Measurements from ENCODE around the gene COL15A1. TPM values are rescaled to one million over a fixed set of nuclear protein-coding genes. Genes with fewer than 3 reads are reported as not detected.
A peak's percentile ranks its signal among the peaks of the same experiment; 100 is the strongest.

Gene COL15A1
- total RNA-seq, 1 donor from 2014 or later: 15.0 TPM

DNA sequence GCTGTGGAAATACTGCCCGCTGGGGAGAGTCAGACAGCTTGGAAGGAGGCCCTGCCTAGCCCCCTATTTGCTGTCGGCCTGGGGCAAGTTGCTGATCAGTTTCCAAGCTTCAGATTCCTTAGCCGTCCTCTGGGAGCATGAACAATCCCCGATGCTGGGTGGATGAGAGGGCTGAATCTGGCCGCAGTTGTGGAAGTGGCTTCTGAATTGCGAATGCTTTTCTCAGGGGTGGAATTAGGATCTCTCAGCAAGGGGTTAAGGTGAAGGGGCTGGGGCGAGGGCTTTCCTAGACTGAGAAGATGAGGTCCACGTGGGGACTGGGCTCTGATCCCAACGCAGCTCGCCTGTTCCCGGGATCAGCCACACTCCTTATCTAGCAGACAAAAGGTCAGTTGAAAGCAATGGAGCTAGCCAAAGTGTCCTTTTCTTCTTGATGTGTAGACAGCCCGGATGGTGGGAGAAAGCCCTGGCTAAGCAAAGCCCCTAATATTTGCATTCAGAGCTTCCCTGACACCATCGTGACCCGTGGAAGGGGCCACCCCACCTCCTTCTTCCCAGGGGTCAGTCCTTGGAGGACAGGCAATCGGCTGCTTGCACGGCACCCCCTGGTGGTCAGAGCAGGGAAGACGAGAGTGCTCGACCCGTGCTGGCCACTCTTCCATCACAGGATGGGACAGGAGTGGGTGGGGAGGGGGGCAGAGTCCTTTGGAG, 54.9 kb downstream of the COL15A1 start:
- peak; percentile 34 to 88 for DNase-seq (ENCODE audit: extremely low spot score in 2 of 2)

DNA sequence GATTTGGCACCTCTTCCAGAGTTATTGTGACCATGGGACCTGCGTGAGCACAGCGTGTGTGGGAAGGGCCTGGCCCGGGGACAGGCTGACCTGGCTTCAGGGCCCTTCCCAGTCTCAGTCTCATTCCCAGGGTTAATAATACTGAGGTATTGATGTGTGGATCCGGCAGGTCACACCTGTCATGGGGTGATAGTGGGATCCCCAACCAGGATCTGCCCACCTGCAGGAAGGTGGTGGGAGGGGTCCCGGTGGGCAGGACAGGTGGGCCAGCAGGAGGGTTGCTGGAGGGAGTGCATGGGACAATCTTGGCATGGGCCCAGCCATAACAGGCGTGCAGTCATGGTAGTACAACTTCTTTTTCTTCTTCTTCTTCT, 55.4 kb downstream of the COL15A1 start:
- Histone ChIP-seq H3K36me3 (peaks cover 0 to 2% of the 10 kb centered on the region in 2 donors), H3K27ac (peak overlapping the region; percentile 70), H3K27me3 (no peaks in the 10 kb centered on the region), H3K4me1 (peaks cover 35% of the 10 kb centered on the region), H3K4me3 (peak overlapping the region in 1 of 2 donors; percentile 13), H3K9me3 (no peaks in the 10 kb centered on the region)
- no peak for TF ChIP-seq POLR2AphosphoS5 (IDR thresholded peaks at IDR 0.05; ENCODE audit: insufficient read depth in 1 of 2, low read depth in 1 of 2)
- peak; percentile 83 to 89 for DNase-seq (ENCODE audit: extremely low spot score in 2 of 2)
- intact Hi-C loops (cut with DNase I): loop anchor here (2.0 kb wide), 1 partner anchor 24 kb away; no protein-coding TSS in a partner anchor

More for the DNA sequence above, 54.9 kb downstream of the COL15A1 start:
- Histone ChIP-seq H3K36me3 (no peaks in the 10 kb centered on the region), H3K9me3 (no peaks in the 10 kb centered on the region), H3K27me3 (no peaks in the 10 kb centered on the region), H3K4me1 (peaks cover 40% of the 10 kb centered on the region), H3K27ac (peak overlapping the region; percentile 70), H3K4me3 (peak overlapping the region in 1 of 2 donors; percentile 13)
- intact Hi-C loops (cut with DNase I): loop anchor here (1.0 to 2.0 kb wide), 2 partner anchors 24 to 136 kb away; no protein-coding TSS in a partner anchor
- TF ChIP-seq POLR2AphosphoS5 (IDR thresholded peaks at IDR 0.05; ENCODE audit: insufficient read depth in 1 of 2, low read depth in 1 of 2): no peak
- TF ChIP-seq, protein P1, sequence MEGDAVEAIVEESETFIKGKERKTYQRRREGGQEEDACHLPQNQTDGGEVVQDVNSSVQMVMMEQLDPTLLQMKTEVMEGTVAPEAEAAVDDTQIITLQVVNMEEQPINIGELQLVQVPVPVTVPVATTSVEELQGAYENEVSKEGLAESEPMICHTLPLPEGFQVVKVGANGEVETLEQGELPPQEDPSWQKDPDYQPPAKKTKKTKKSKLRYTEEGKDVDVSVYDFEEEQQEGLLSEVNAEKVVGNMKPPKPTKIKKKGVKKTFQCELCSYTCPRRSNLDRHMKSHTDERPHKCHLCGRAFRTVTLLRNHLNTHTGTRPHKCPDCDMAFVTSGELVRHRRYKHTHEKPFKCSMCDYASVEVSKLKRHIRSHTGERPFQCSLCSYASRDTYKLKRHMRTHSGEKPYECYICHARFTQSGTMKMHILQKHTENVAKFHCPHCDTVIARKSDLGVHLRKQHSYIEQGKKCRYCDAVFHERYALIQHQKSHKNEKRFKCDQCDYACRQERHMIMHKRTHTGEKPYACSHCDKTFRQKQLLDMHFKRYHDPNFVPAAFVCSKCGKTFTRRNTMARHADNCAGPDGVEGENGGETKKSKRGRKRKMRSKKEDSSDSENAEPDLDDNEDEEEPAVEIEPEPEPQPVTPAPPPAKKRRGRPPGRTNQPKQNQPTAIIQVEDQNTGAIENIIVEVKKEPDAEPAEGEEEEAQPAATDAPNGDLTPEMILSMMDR (IDR thresholded peaks at IDR 0.05): peak; percentile 63 to 92 (median 91)

DNA sequence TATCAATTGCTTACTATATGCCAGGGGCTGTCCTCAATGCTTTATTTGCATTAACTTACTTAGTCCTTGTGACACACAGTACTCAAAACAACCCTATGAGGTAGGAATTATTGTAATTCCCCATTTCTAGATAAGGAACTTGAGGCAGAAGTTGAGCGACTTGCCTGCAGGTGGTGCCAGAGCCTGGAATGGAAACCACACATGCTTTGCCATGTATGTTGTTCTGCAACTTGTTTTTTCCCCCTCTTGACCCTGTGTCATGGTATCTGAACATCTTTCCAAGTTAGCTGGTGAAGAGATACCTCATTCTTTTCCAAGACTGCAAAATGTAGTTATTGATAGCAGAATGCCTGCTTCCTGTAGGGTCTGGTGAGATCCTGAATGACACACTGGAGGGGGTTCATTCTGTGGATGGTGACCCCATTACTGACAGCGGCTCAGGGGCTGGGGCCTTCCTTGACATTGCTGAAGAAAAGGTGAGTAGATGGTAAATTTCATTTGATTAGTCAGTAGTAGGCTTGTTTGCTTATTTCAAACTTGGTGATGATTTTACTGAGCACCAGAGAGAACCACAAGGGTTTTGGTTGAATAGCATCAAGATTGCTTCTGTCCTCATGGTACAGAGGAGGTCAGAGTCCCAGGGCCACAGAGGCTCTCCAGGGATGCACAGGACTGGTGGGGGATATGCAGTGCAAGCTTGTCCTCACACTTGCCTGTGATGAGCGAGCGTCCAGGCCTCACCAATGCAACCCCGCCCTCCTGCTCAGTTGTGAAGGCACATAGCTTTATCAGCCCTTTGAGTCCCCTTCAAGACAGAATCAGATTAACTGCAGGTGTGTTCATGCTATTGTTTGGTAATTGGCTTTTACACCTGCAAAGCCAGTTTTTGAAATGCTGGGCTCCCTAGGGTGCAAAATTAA, 57.0 kb downstream of the COL15A1 start:
- Histone ChIP-seq H3K27ac (no peak overlapping the region), H3K36me3 (peaks cover 0 to 9% of the 10 kb centered on the region in 2 donors), H3K9me3 (no peaks in the 10 kb centered on the region), H3K4me3 (no peak overlapping the region), H3K4me1 (peaks cover 21% of the 10 kb centered on the region), H3K27me3 (no peaks in the 10 kb centered on the region)
- intact Hi-C loops (cut with DNase I): no loop called here
- peak; percentile 31 to 67 for DNase-seq (ENCODE audit: extremely low spot score in 2 of 2)
- TF ChIP-seq, protein P1 (IDR thresholded peaks at IDR 0.05): peak; percentile 21 to 61 (median 33)
- no peak for TF ChIP-seq POLR2AphosphoS5 (IDR thresholded peaks at IDR 0.05; ENCODE audit: insufficient read depth in 1 of 2, low read depth in 1 of 2)

DNA sequence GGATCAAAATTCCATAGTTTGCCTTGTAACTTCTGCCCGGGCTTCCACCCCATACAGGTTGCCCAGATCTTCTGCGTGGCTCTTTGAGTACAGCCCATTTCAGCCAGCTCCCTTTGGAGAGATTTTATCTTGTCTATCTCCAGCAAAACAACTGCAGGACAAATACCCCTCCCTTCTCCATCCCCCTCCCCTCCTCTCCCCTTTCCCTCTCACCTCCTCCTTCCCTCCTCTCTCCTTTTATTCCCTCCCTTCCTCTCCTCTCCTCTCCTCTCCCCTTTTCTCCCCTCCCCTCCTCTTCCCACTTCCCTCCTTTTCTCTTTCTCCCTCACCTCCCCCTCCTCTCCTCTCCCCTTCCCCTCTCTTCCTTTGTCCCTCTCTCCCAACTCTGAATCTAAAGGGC, 58.2 kb downstream of the COL15A1 start:
- intact Hi-C loops (cut with DNase I): no loop called here
- no peak overlapping the region for H3K4me3 ChIP-seq
- DNase-seq (ENCODE audit: extremely low spot score in 2 of 2): peak in 1 of 2 donors; percentile 43
- H3K9me3 ChIP-seq: no peaks in the 10 kb centered on the region
- H3K36me3 ChIP-seq: peaks cover 0 to 9% of the 10 kb centered on the region in 2 donors
- H3K27ac ChIP-seq: peak overlapping the region; percentile 27
- TF ChIP-seq POLR2A (IDR thresholded peaks at IDR 0.05): no peak
- TF ChIP-seq POLR2AphosphoS5 (IDR thresholded peaks at IDR 0.05; ENCODE audit: insufficient read depth in 1 of 2, low read depth in 1 of 2): no peak
- TF ChIP-seq, protein P1 (IDR thresholded peaks at IDR 0.05): no peak
- no peaks in the 10 kb centered on the region for H3K27me3 ChIP-seq
- peaks cover 21% of the 10 kb centered on the region for H3K4me1 ChIP-seq

DNA sequence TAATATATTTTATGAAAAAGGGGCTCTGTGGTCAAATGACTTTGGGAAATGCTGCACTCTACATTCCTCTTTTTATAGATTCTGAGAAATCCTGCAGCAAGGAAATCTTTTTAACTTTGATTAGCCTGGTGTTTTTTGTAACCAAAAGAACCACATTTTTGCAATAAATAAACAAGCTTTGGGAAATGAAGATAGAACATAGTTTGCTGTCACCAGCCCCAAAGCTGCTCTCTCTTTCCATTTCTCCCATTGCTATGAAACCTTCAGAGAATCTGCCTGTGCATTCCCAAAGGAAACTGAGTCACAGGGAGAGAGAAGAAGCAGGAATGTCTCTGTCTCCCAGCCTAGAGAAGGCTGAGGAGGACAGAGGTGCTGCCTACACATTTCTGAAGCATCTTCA, 59.0 kb downstream of the COL15A1 start:
- Histone ChIP-seq H3K9me3 (no peaks in the 10 kb centered on the region), H3K27ac (peak overlapping the region; percentile 27), H3K4me1 (peaks cover 17% of the 10 kb centered on the region), H3K27me3 (no peaks in the 10 kb centered on the region), H3K4me3 (no peak overlapping the region), H3K36me3 (peaks cover 0 to 9% of the 10 kb centered on the region in 2 donors)
- intact Hi-C loops (cut with DNase I): no loop called here
- DNase-seq (ENCODE audit: extremely low spot score in 2 of 2): peak in 1 of 2 donors; percentile 4
- TF ChIP-seq POLR2A (IDR thresholded peaks at IDR 0.05) (no peak), POLR2AphosphoS5 (IDR thresholded peaks at IDR 0.05; ENCODE audit: insufficient read depth in 1 of 2, low read depth in 1 of 2) (no peak)
- TF ChIP-seq, protein P1 (IDR thresholded peaks at IDR 0.05): no peak
